SK-N-SH (cell line): ENCODE data around the gene GAPVD1. TPM values are rescaled to one million over a fixed set of nuclear protein-coding genes. Genes with fewer than 3 reads are reported as not detected.

Experiments
- CTCF ChIA-PET: fragments of 300-600, 350-600 bp; formaldehyde crosslinking; extraction: SDS; loops from one replicate; lab custom pipeline; 2021; lab: Yijun Ruan, JAX
- POLR2A ChIA-PET: fragments of 350-600 bp; sonication (Branson Sonifier 250); formaldehyde crosslinking; extraction: SDS; loops from one replicate; lab custom pipeline; 2020; ENCODE audit warnings: antibody characterized with exemption, inconsistent platforms; lab: Yijun Ruan, JAX
- DNase-seq: peaks from one replicate; pipeline ENCODE4 v3.0.0; 2012
- H2AFZ ChIP-seq: fragments of 200-600 bp; sonication (generic); 2 replicates; pipeline ENCODE4 v1.8.1; 2016; ENCODE audit warnings: antibody characterized with exemption, mild to moderate bottlenecking, low read depth
- H3F3A ChIP-seq: fragments of 200-600 bp; sonication (generic); replicated peaks from 2 replicates; pipeline ENCODE3; 2016; ENCODE audit warnings: antibody characterized with exemption, mild to moderate bottlenecking; ENCODE audit not compliant: insufficient read depth
- H3K27ac ChIP-seq, 2 experiments: fragments of 200-500 bp in 1 of 2; fragments of 200-600 bp in 1 of 2; sonication (Bioruptor generic) in 1 of 2; sonication (generic), shearing (Covaris generic) in 1 of 2; 2 replicates each; pipeline versions ENCODE4 v1.5.1 to v1.6.1; 2014 to 2016; ENCODE audit warnings: low read depth in 2 of 2, inconsistent platforms in 1 of 2, low read length in 1 of 2, mild to moderate bottlenecking in 1 of 2, mixed read lengths in 1 of 2
- H3K27me3 ChIP-seq: fragments of 200-600 bp; sonication (generic), shearing (Covaris generic); 2 replicates; pipeline ENCODE4 v1.6.1; 2016; ENCODE audit warnings: mixed run types; ENCODE audit not compliant: insufficient read depth
- H3K36me3 ChIP-seq, 2 experiments: fragments of 200-500 bp in 1 of 2; fragments of 200-600 bp in 1 of 2; sonication (Bioruptor generic) in 1 of 2; sonication (generic) in 1 of 2; replicated peaks in 1 of 2; 2 replicates each; pipeline versions ENCODE3 to v1.5.1; 2014 to 2016; ENCODE audit warnings: low read length in 1 of 2, mild to moderate bottlenecking in 1 of 2; ENCODE audit not compliant: insufficient read depth in 2 of 2, control insufficient read depth in 1 of 2
- H3K4me1 ChIP-seq, 2 experiments: fragments of 200-500 bp in 1 of 2; fragments of 200-600 bp in 1 of 2; sonication (Bioruptor generic) in 1 of 2; sonication (generic), shearing (Covaris generic) in 1 of 2; 2 replicates each; pipeline versions ENCODE4 v1.5.1 to v1.6.1; 2014 to 2016; ENCODE audit warnings: low read depth in 1 of 2, low read length in 1 of 2, mixed run types in 1 of 2; ENCODE audit not compliant: insufficient read depth in 2 of 2, control insufficient read depth in 1 of 2
- H3K4me2 ChIP-seq: fragments of 200-600 bp; sonication (generic), shearing (Covaris generic); 2 replicates; pipeline ENCODE4 v1.6.1; 2017; ENCODE audit warnings: mixed run types
- H3K4me3 ChIP-seq, 2 experiments: fragments of 200-500 bp in 1 of 2; fragments of 200-600 bp in 1 of 2; sonication (Bioruptor generic) in 1 of 2; sonication (generic), shearing (Covaris generic) in 1 of 2; 2 replicates each; pipeline versions ENCODE4 v1.5.1 to v1.8.1; 2014 to 2016; ENCODE audit warnings: low read depth in 2 of 2, inconsistent platforms in 1 of 2, low read length in 1 of 2, mild to moderate bottlenecking in 1 of 2, mixed read lengths in 1 of 2, moderate library complexity in 1 of 2
- H3K79me2 ChIP-seq: fragments of 200-600 bp; sonication (generic); 2 replicates; pipeline ENCODE4 v1.8.1; 2017; ENCODE audit warnings: mild to moderate bottlenecking; ENCODE audit not compliant: insufficient read depth
- H3K9ac ChIP-seq: fragments of 200-600 bp; sonication (generic); 2 replicates; pipeline ENCODE4 v1.6.1; 2017; ENCODE audit warnings: mixed run types
- H3K9me2 ChIP-seq: fragments of 200-600 bp; sonication (generic); 2 replicates; pipeline ENCODE4 v1.6.1; 2017; ENCODE audit warnings: mixed run types
- H3K9me3 ChIP-seq: fragments of 200-600 bp; sonication (generic); 2 replicates; pipeline ENCODE4 v1.6.1; 2017; ENCODE audit warnings: mixed run types, mild to moderate bottlenecking, moderate library complexity
- H4K20me1 ChIP-seq: fragments of 200-600 bp; sonication (generic); 2 replicates; pipeline ENCODE4 v1.6.1; 2017; ENCODE audit warnings: mild to moderate bottlenecking, mixed run types; ENCODE audit not compliant: insufficient read depth
- CHD2 ChIP-seq: fragments of 150-350 bp; IDR thresholded peaks from 2 replicates; pipeline ENCODE4 v1.6.1; 2018; ENCODE audit warnings: low read length; ENCODE audit not compliant: partially characterized antibody
- FOSL2 ChIP-seq: IDR thresholded peaks from 2 replicates; pipeline ENCODE4 v1.4.0; 2012; ENCODE audit warnings: low read depth, mild to moderate bottlenecking, moderate library complexity, borderline replicate concordance
- GABPA ChIP-seq: IDR thresholded peaks from 2 replicates; pipeline ENCODE4 v1.4.0; 2012; ENCODE audit warnings: low read depth, mild to moderate bottlenecking
- PBX3 ChIP-seq: IDR thresholded peaks from 2 replicates; pipeline ENCODE4; 2012
- SIN3A ChIP-seq: IDR thresholded peaks from 2 replicates; pipeline ENCODE4 v1.6.1; 2012; ENCODE audit warnings: low read depth, mild to moderate bottlenecking, low read length, moderate library complexity, borderline replicate concordance
- USF1 ChIP-seq: IDR thresholded peaks from 2 replicates; pipeline ENCODE4 v1.4.0; 2012; ENCODE audit warnings: low read depth, borderline replicate concordance
- ZBTB33 ChIP-seq: IDR thresholded peaks from 2 replicates; pipeline ENCODE4 v1.4.0; 2012; ENCODE audit warnings: low read depth, borderline replicate concordance
- WGBS: methylation state at CpG from one replicate; pipeline ENCODE4 v1.1.6; 2017; ENCODE audit warnings: low lambda C conversion rate; 5-methylcytosine and 5-hydroxymethylcytosine counted together
- polyA plus RNA-seq, 3 experiments: library from polyadenylated mRNA; depleted of rRNA; stranded (reverse); fragments of >200 nt; gene quantifications; 2 replicates each; pipeline ENCODE4 v1.2.3, GENCODE V29; 2012

The GAPVD1 gene
- polyA plus RNA-seq, 1 of the 3 experiments (the other 2 are of a cell fraction): 10.5 TPM

DNA sequence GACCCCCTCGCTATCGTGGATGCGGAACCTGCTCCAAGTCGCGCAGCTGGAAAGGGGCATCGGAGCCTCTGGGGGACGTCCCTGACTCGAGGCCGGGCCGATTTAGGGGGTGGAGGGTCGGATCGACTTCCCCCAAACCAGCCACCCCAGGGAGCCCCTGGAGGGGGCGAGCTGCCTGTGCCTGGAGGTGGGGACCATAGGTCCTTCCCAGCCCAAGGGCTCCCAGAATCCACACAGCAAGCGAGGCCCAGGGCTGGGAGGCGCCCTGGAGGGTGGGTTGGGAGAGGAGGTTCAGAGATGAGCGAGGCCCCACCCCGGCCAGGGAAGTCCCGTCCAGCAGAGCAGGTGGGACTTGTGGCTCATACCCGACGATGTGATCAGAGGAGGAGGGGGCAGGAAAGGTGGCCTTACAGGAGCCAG lies 147.6 kb downstream of the GAPVD1 start:
- Histone ChIP-seq H3K36me3 (no peaks in the 10 kb centered on the region), H3K9me3 (no peaks in the 10 kb centered on the region), H3K4me1 (peaks cover 0 to 5% of the 10 kb centered on the region in 2 experiments; a peak in 1 of 4 replicates), H3K27me3 (no peaks in the 10 kb centered on the region), H3K27ac (no peak overlapping the region), H3K79me2 (no peaks in the 10 kb centered on the region), H3K4me2 (no peak overlapping the region), H3K9me2 (no peaks in the 10 kb centered on the region), H3K4me3 (no peak overlapping the region), H3K9ac (no peak overlapping the region), H4K20me1 (no peaks in the 10 kb centered on the region), H3F3A (no peaks in the 10 kb centered on the region), H2AFZ (no peak overlapping the region)
- DNase-seq: no peak
- CTCF ChIA-PET: interaction anchor here (0.9 to 3.6 kb wide), 13 partner anchors 10 to 1081 kb away, joined by 3 to 30 read pairs (median 11); no protein-coding TSS in a partner anchor
- TF ChIP-seq SIN3A (no peak), CHD2 (no peak), ZBTB33 (no peak), FOSL2 (no peak), GABPA (no peak)
- POLR2A ChIA-PET: no interaction called here
- WGBS: 100% methylated on average over 10 of the region's 20 CpGs

- Histone ChIP-seq H3K9ac (no peak overlapping the region), H3K79me2 (no peaks in the 10 kb centered on the region), H3K9me3 (no peaks in the 10 kb centered on the region), H3F3A (no peaks in the 10 kb centered on the region), H4K20me1 (no peaks in the 10 kb centered on the region), H3K4me1 (peaks cover 0 to 5% of the 10 kb centered on the region in 2 experiments; a peak in 1 of 4 replicates), H3K36me3 (no peaks in the 10 kb centered on the region), H3K9me2 (no peaks in the 10 kb centered on the region), H3K4me3 (no peak overlapping the region), H3K27ac (no peak overlapping the region), H2AFZ (no peak overlapping the region), H3K4me2 (no peak overlapping the region), H3K27me3 (no peaks in the 10 kb centered on the region)
- ChIA-PET POLR2A (no interaction called here), CTCF (interaction anchor here (1.2 to 3.4 kb wide), 5 partner anchors 11 to 148 kb away, joined by 3 to 30 read pairs (median 21); no protein-coding TSS in a partner anchor)
- DNase-seq: peak; percentile 79
- WGBS: 97% methylated on average over 12 of the region's 13 CpGs
- TF ChIP-seq PBX3: 0 out of 2 replicates have a peak, but pooled peaks have one; percentile 45
- TF ChIP-seq USF1: peak; percentile 84
- no peak for TF ChIP-seq CHD2
Observed at GRCh38 chr9:125409637-125410521, 148.3 kb downstream of the GAPVD1 start.
